BJ (cell line): ENCODE data around the gene SEC14L3. TPM values are rescaled to one million over a fixed set of nuclear protein-coding genes. Genes with fewer than 3 reads are reported as not detected.

Experiments used
- CTCF ChIA-PET: fragments of 350-600 bp; formaldehyde crosslinking; extraction: SDS; loops from one replicate; lab custom pipeline; 2021; ENCODE audit warnings: antibody characterized with exemption, inconsistent platforms; lab: Yijun Ruan, JAX
- POLR2A ChIA-PET: fragments of 300-600 bp; sonication (Branson Sonifier 250); formaldehyde crosslinking; extraction: SDS; loops from one replicate; lab custom pipeline; 2021; ENCODE audit warnings: antibody characterized with exemption; lab: Charles Lee
- DNase-seq: peaks from one replicate; pipeline ENCODE4 v3.0.0-alpha.2; 2011; ENCODE audit warnings: low read depth
- H3K27me3 ChIP-seq: 2 replicates; pipeline ENCODE4 v1.6.0; 2011; ENCODE audit warnings: low read length; ENCODE audit not compliant: control insufficient read depth, insufficient read depth
- H3K36me3 ChIP-seq: 2 replicates; pipeline ENCODE4 v1.5.1; 2011; ENCODE audit warnings: low read length; ENCODE audit not compliant: control insufficient read depth, insufficient read depth
- H3K4me3 ChIP-seq: 2 replicates; pipeline ENCODE4 v1.5.1; 2011; ENCODE audit warnings: low read depth, mild to moderate bottlenecking, control low read depth, low read length
- polyA plus RNA-seq: library from polyadenylated mRNA; depleted of rRNA; stranded (reverse); fragments of >200 nt; gene quantifications from 2 replicates; pipeline ENCODE4 v1.2.3, GENCODE V29; 2011
- TF ChIP-seq, protein P1 (sequence below): IDR thresholded peaks from 2 replicates; pipeline ENCODE4 v1.5.1; 2011; ENCODE audit warnings: low read depth, mild to moderate bottlenecking, control low read depth, inconsistent platforms, low read length, moderate library complexity; ENCODE audit not compliant: insufficient read depth

The SEC14L3 gene
- polyA plus RNA-seq, 1 experiment, result not detected

DNA sequence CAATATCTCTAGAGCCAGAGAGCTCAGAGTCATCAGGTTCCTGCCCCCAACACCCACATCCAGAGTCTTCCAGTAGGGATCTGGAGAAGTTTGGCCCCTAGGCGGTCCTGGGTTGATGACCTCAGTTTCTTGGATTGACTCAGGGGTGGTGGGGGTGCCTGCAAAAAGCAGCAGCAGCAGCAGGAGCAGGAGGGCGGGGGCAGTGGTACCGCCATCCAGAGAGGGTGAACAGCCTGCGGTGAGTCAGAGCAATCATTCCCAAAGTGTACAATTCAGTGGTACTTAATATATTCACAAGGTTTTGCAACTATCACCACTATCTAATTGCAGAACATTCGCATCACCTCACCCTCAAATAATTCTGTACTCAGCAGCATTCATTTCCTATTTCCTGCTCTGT is 9.9 kb upstream of the SEC14L3 start:
- no peaks in the 10 kb centered on the region for H3K36me3 ChIP-seq
- H3K27me3 ChIP-seq, result peaks cover 10% of the 10 kb centered on the region
- TF ChIP-seq, protein P1, sequence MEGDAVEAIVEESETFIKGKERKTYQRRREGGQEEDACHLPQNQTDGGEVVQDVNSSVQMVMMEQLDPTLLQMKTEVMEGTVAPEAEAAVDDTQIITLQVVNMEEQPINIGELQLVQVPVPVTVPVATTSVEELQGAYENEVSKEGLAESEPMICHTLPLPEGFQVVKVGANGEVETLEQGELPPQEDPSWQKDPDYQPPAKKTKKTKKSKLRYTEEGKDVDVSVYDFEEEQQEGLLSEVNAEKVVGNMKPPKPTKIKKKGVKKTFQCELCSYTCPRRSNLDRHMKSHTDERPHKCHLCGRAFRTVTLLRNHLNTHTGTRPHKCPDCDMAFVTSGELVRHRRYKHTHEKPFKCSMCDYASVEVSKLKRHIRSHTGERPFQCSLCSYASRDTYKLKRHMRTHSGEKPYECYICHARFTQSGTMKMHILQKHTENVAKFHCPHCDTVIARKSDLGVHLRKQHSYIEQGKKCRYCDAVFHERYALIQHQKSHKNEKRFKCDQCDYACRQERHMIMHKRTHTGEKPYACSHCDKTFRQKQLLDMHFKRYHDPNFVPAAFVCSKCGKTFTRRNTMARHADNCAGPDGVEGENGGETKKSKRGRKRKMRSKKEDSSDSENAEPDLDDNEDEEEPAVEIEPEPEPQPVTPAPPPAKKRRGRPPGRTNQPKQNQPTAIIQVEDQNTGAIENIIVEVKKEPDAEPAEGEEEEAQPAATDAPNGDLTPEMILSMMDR, result no peak
- ChIA-PET POLR2A (no interaction called here), CTCF (no interaction called here)
- no peak overlapping the region for H3K4me3 ChIP-seq
- DNase-seq, result no peak

DNA sequence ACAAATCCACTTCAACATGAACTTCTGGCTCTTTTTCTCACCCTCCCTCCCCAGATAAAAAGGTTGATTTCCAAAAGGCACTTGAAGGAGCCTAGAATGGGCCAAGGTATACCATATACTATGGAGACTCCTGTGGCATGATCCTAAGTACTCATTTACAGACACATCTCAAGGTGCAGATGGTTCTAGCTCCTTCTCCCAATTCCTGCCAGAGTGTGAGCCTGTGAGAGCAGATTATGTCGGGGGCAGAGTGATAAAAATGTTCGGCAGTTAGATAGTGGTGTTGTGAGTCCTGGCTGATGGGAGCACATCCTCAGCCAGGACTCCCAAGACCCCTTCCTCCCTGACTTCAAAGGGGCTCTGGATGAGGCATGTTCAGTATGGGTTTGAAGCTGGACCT is 8.2 kb upstream of the SEC14L3 start:
- ChIA-PET POLR2A (no interaction called here), CTCF (interaction anchor here (0.6 kb wide), 1 partner anchor 316 kb away, joined by 7 read pairs; no protein-coding TSS in a partner anchor)
- no peak for DNase-seq
- Histone ChIP-seq H3K36me3 (no peaks in the 10 kb centered on the region), H3K4me3 (no peak overlapping the region), H3K27me3 (peaks cover 13% of the 10 kb centered on the region)
- TF ChIP-seq, protein P1, result no peak

DNA sequence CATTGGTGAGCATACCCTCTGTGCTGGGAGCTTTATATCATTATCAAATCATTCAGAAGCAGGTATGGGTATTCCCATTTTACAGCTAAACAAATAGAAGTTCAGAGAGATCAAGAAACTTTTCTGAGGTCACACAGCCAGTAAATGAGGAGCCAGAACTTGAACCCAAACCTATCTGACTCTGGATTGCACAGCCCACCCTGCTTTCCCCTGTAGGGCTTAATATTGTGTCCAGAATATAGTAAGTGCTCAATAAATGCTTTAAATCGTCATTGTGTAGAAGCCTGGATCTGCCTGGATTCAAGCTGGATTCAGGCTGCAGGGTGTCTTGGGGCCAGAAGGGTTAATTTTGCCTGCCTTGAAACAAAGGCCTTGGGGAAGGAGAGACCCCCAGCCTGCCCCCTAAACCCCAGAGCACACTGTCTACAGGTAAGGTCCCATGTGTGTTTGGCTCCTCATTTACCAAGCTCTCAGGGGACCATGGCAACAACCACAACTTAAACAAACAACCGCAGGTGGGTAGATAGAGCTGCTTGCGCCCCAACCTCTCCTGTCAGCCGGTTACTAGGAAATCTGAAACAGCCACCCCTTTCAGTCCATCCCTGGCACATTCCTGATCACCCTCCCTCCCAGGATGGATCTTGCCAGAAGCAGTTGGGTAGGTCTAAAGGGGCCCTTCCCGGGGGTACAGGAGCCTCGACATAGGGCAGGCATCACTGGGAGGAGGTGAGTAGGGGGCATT is 3.0 kb upstream of the SEC14L3 start:
- ChIA-PET CTCF (interaction anchor here (0.8 to 4.4 kb wide), 3 partner anchors 11 to 83 kb away, joined by 3 to 30 read pairs (median 7); no protein-coding TSS in a partner anchor), POLR2A (interaction anchor here (0.6 kb wide), 1 partner anchor 690 kb away, joined by 4 read pairs; no protein-coding TSS in a partner anchor)
- no peak for DNase-seq
- TF ChIP-seq, protein P1, result no peak
- H3K4me3 ChIP-seq, result no peak overlapping the region
- peaks cover 14% of the 10 kb centered on the region for H3K27me3 ChIP-seq
- H3K36me3 ChIP-seq, result no peaks in the 10 kb centered on the region

DNA sequence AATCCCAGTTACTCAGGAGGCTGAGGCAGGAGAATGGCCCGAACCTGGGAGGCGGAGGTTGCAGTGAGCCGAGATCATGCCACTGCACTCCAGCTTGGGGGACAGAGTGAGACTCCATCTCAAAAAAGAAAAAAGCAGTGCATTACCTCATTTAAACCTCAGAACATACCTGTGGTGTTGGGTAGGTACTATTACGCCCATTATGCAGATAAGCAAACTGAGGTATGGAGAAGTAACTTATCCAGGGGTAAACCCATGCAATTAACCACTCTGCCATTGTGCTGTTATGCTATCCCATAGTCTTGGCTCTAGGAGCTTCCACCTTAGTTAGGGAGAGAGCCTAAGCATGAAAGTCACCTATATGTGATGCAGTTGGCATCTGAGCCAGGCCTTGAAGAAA is 2.3 kb upstream of the SEC14L3 start:
- no peak for DNase-seq
- Histone ChIP-seq H3K27me3 (peaks cover 14% of the 10 kb centered on the region), H3K4me3 (no peak overlapping the region), H3K36me3 (no peaks in the 10 kb centered on the region)
- CTCF ChIA-PET, result interaction anchor here (0.8 to 4.4 kb wide), 3 partner anchors 12 to 82 kb away, joined by 3 to 30 read pairs (median 7); no protein-coding TSS in a partner anchor
- POLR2A ChIA-PET, result no interaction called here
- TF ChIP-seq, protein P1, result no peak

GRCh38 chr22:30472994-30473720 is 1.3 kb upstream of the SEC14L3 start:
- DNase-seq, result no peak
- POLR2A ChIA-PET, result no interaction called here
- CTCF ChIA-PET, result interaction anchor here (1.2 kb wide), 1 partner anchor 12 kb away, joined by 3 read pairs; no protein-coding TSS in a partner anchor

More at GRCh38 chr22:30472994-30473720, 1.3 kb upstream of the SEC14L3 start:
- Histone ChIP-seq H3K27me3 (peaks cover 13% of the 10 kb centered on the region), H3K36me3 (no peaks in the 10 kb centered on the region), H3K4me3 (no peak overlapping the region)
- TF ChIP-seq, protein P1, result no peak
